C1 segment of cervical spinal cord (tissue), 14 donors: ENCODE measurements around the gene XPO6.

Source experiments
- DNase-seq, 14 donors: peaks; one replicate each; lab custom pipeline; 2025; lab: John Stamatoyannopoulos, UW

The XPO6 gene

DNA sequence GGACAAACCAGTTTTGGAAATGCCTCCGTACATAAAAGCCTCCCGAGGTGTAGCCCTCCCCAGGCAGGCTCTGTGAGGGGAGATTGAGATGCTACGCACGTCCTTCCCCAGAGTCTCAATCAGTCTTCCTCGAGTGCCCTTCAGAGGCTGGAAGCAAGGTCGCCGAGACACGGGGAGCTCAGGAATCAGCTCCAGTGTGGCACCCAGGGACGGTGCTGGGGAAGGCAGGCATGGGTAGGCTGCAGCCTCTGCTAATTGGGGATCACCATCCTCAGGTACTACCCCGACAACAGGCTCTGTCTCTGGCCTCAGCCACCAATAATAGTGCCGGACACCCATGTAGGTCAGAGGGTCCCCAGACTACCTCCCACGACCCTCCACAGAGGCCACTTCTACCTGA, 120.1 kb downstream of the XPO6 start:
- DNase-seq: no peak

DNA sequence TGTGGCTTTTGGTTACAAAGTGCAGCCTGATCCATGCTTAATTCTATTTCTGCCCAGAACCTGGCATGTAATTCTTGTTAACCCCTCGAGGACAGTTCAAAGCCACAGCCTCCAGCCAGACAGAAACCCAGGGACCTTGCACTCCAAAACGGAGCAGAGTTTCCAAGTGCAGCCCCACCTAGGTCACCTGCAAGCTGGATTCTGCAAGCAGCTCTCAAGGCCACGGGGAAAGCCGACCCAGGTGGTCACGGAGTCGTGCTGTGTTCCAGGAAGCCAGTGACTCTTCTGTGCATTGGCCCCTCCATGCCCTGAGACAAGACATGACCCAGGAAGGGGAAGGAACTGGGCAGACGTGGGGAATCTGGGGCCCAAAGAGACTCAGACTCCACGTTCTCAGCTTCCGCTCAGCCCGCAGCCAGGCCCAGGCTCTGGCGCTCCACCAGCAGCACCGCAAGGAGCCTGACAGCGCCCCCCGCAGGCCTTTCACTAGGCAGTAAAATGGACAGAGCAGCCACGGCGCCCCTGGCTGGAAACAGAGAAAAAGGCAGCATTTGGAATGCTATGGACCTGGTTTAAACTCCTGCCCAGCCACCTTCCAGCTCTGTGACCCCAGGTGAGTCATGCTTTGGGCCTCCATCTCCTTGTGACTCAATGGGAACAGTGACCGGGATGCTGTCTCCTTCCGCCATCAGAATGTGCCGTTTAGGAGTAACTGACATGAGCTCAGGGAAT, 121.0 kb downstream of the XPO6 start:
- no peak for DNase-seq

DNA sequence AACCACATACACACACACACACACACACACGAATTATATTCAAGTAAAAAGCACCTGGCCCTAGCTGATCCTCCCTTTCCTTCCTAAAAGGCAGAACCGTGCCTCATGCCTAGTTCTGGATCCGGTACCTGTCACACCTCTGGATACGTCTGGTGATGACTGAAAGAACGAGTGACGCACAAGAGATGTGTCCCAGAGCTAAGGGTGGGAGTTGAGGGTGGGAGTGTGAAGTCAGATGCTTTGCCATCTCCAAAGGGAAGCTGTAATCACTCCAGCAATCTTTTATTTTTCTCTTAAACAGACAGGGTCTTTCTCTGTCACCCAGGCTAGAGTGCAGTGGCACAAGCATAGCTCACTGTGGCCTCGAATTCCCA, 121.8 kb downstream of the XPO6 start:
- no peak for DNase-seq

DNA sequence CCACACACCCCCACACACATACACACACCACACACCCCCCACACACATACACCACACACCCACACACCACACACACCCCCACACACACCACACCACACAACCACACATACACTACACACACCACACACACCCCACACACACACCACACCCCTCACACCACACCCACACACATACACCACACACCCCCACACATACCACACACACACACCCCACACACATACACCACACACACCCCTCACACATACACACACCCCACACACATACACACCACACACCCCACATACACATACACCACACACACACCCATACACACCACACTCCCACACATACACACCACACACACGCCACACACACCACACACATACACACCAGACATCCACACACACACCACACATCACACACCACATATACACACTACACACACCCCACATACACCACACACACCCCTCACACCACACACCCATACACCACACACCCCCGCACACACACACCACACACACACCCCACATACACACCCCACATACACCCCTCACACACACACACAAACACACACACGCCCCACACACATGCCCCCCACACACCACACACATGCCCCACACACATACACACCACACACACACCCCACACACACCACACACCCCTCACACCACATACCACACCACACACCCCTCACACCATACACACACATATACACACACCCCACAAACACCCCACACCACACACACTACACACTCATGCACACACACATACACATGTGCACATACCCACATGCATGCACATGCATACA, 122.4 kb downstream of the XPO6 start:
- DNase-seq: no peak

DNA sequence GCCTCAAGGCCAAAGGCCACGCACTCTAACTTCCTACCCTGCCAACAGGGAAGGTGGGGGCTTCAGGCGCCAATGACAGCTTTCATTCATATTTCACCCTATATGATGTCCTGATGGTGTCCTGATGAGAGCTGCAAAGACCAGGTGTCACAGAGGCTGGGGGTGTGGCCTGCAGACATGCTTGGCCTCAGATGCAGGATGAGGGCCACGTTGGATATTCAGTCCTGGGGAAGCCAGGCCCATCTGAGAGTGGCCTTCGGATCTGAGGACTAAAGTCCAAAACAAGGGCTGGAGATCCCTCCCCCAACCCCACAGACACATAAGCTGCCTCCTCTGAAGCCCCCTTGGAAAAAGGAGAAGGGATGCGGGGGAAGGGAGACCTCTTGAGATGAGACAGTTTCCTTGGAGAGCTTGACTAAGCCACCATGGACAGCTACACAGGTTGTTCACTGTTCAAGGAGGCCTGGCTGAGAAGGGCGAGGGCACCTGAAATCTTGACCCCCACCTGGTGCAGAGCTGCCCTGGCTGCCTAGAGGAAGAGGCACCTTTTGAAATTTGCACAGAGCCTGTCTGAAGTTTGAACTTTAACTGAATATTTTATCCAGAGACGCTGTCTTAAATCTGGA, 124.0 kb downstream of the XPO6 start:
- DNase-seq: no peak

DNA sequence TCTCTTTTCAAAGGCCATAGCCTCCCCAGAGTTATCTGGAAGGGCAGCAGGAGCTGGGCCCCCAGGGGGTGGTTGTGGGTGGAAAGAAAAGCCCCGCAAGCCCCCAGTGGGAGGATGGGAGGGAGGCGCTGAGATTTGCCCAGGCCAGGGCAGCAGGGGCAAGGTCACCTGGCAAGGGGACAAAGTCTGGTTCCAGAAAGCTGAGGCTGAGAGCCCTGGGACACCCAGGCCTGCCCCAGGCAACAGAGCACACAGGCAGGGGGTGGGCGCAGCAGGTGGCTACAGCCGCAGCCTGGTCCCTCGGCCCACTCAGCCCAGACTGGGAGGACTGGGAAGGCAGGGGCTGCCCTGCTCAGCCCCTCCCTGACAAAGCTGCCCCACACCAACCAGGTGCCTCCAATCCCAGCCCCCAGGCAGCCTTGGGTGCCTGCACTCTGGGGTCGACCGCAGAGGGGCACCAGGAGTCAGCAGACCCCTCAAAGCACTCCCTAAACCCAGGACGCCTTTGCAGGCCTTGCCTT, 124.6 kb downstream of the XPO6 start:
- no peak for DNase-seq

DNA sequence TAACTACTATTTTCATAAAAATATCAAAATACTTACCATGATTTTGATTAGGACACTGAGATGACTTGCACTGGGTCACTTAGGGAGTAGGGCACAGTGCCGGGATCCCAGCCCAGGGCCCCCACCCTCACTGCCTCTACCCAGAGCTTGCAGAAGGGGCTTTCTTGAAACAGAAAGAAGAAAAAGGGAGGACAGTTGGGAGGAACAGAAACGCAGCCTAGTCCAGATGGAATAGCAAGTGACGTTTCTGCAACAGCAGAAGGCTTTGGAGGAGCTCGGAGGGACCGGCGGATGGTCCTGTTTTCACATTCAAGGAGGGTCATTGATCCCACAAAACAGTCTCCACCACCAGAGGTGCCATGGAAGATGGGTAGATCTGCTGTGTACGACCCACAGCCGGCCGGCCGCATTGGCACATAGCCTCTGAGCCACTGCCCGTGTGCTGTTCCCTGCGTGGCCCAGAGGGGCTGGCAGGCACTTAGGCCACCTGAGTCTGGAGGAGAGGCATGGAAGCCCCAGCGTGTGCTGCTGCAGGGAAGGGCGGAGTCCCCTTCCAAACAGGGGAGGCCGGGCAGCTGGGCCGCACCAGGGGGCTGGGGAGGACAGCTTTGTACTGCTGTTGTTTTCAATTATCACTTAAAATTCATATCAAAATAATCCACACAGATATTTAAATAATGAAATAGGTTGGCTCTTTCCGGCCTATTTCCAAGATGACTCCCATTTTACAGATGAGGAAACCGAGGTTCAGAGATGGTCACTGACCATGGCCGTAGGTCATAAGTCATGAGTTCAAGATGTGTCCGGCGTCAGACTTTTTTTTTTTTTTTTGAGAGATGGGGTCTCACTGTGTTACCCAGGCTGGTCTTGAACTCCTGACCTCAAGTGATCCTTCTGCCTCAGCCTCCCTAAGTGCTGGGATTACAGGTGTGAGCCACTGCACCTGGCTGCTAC, 125.3 kb downstream of the XPO6 start:
- DNase-seq: no peak

DNA sequence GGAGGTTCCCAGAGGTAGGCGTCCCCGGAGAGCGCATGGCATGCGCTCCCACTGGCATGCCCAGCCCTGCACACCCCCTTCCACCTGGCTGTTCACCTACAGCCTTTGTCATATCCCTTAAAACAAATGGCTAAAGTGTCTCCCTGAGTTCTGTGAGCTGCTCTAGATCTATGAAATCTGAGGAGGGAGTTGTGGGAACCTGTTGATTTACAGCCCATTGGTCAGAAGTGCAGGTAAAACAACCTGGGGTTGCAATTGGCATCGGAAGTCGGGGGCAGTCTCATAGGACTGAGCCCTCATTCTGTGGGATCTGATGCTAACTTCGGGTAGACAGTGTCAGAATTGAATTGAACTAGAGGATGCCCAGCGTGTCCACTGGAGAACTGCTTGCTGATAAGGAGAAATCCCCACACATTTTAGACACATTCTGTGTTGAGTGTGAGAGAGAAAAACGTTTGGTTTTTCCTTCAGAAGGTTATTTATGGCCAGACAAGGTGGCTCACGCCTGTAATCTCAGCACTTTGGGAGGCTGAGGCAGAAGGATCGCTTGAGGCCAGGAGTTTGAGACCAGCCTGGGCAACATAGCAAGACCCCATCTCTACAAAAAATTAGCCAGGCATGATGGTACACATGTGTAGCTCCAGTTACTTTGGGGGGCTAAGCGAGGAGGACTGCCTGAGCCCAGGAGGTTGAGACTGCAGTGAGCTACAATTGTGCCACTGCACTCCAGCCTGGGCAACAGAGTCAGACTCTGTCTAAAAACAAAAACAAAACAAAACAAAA, 126.2 kb downstream of the XPO6 start:
- no peak for DNase-seq

DNA sequence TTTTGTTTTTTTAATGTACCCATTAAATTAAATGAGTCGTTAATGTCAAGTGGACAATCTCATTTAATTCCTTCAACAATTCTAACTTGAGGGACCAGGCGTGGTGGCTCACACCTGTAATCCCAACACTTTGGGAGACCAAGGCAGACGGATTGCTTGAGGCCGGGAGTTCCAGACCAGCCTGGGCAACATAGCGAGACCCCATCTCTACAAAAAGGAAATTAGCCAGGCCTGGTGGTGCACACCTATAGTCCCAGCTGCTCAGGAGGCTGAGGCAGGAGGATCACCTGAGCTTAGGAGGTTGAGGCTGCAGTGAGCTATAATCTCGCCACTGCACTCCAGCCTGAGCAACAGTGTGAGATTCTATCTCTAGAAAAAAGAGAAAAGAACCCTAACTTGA, 127.6 kb downstream of the XPO6 start:
- DNase-seq: no peak

DNA sequence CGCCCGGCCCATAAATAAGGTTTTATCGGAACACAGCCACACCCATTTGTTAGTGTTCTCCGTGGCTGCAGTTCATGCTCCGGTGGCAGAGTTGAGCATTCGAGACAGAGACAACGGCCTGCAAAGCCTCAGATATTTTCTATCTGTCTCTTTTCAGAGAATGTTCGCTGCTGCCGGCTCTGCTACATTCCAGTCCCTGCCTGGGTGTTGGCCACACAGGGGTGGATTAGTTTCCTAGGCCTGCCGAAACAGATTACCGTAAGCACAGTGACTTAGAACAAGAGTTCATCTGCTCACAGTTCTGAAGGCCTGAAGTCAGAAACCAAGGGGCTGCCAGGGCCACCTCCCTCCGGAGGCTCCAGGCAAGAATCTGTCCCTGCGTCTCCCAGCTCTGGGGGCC, 129.1 kb downstream of the XPO6 start:
- no peak for DNase-seq

DNA sequence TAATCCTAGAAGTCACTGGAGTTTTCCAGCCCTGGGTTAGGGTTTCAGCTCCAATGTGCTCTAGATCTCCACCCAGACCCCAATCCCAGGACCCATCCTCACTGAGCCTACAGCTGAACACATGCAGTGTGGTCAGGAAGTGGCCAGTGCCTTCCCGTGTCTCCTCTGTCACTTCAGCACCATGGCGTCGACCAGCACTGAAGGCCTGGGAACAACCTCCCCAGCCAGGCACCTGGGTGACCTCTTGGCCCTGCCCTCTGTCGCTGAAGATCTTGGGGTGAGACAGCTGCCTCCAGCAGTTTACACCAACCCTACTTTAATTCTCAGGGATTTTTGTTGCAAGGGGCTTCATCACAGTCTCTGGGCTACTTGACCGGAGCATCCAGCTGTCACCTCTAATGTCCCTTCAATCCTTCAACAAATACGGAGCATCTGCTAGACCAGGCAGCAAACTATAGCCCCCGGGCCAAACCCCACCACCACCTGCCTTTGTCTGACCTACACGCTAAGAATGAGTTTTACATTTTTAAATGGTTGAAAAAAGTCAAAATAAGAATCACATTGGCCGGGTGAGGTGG, 130.3 kb downstream of the XPO6 start:
- DNase-seq: no peak

DNA sequence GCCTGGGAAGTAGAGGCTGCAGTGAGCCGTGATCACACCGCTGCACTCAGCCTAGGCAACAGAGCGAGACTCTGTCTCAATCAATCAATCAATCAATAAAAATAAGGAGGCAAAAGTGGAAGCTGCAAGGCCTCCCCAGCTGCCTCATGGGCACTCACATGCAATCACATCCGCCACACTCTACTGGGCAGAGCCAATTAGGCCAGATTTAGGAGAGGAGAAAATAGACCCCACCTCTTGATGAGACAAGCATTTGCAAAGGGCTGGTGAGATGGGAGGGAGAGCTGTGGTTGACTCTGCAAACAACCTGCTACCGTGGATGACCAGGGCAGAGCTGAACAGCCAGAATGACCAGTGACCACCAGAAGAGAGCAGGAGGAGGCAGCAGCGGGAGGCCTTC, 133.5 kb downstream of the XPO6 start:
- no peak for DNase-seq

DNA sequence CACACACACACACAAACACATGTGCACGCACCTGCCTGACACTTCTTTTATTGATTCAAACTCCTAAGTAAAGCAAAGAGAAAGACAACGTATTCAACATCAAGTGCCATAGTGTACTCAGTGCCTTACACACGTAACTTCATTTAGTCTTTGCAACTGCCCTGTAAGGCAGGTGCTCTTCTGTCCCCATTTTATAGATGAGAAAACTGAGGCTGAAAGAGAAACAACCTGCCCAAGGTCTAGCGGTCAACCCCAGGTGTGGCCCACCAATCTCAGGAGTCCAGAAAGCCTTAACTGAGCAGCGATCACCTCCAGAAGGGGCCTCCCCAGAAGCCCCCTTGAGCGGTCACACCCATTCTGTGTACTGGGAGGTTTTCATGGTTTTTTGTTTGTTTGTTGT, 137.9 kb downstream of the XPO6 start:
- no peak for DNase-seq

DNA sequence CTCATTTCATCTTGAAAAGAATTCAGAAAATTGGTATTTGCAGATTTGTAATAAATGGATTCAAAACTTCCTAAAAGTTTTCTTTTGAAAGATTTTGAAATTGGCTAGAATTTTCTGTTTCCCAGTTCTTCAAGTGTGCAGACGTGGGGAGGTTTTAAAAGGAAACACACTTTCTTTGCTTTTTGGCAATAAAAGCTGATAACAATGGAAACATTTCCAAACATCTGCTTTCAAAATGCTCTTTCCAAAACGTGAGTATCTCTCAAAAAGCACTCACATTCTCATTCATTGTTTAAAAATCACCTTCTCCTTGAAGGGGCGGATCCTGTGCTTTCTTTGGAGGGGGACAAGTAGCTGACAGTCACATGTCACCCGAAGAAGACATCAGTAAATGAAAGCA, 139.7 kb downstream of the XPO6 start:
- DNase-seq: no peak

DNA sequence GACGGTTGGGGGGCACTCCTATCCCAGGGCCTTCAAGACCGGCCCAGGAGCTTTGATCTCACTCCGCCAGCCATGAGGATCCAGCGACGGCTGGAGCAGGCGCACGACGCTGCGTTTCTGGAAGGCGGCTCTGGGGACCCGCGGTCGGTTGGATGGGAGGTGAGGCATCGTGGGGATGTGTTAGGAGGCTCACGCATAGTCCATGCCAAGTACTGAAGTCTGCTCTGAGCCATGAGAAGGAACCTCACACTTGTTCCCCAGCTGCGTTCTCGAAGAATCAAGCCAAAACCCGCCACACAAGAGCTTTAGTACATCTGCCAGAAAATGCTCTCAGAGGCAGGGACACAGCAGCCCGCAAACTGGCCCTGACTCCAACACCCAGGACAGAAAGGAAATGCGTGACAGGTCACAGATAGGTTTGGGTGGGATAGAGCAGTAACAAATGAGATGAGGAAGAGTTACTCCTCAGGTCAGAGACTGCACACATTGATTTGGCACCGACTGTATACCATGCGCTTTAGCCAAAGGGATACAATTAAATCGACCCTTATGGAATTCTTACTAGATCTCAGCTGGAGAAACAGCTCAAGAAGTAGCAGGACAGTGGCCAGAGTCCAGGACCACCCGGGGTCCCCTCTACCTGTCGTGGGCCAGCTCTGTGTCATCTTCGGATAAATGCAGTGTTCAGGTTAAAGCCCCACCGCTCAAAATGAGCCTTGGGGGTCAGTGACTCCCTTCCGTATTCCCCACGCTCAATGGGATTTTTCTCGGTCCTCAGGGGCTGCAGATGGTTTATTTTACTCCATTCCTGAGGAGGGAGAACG, 141.6 kb downstream of the XPO6 start:
- DNase-seq: no peak

DNA sequence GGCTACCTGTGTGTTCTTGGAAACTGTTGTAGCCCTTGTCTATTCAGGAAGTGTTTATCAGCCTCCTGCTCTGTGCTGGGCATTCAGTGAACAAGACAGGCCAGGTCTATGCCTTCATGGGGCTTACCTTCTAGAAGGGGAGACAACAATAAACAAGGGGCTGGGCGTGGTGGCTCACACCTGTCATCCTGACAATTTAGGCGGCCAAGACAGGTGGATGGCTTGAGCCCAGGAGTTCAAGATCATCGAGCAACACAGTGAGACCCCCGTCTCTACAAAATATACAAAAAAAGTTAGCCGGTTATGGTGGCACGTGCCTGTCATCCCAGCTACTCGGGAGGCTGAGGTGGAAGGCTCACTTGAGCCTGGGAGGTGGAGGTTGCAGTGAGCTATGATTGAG, 142.8 kb downstream of the XPO6 start:
- DNase-seq: no peak

DNA sequence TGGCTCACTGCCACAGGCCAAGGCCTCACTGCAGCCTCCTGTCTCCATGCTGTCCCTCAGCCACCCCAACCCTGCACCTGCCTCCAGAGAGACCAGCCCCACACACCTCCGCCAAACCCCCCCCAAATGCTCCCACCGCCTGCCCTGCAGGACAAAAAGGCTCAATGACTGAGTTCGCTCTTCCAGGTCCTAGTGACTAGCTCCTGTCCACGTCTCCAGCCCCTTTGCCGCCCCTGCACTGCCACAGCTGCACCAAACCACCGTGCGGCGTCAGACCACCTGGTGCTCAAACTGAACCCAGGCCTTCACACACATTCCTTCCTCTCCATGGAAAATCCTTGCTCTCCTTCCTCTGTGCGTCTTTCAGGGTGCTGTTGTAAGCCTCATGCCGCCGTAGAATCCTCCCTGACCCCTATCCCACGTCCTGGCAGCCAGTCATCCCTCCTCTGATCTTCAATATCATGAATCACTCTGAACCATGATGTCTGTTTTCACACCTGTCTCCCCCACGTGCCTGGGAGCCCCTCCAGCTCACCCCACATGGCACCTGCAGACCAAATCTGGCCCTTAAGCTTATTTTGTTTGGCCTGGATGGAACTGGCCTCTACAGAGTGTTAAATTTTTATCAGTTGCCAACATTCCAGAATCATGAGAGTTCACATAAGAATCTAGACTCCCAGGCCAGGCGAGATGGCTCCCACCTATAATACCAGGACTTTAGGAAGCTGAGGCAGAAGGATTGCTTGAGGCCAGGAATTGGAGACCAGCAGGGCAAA, 144.0 kb downstream of the XPO6 start:
- no peak for DNase-seq

DNA sequence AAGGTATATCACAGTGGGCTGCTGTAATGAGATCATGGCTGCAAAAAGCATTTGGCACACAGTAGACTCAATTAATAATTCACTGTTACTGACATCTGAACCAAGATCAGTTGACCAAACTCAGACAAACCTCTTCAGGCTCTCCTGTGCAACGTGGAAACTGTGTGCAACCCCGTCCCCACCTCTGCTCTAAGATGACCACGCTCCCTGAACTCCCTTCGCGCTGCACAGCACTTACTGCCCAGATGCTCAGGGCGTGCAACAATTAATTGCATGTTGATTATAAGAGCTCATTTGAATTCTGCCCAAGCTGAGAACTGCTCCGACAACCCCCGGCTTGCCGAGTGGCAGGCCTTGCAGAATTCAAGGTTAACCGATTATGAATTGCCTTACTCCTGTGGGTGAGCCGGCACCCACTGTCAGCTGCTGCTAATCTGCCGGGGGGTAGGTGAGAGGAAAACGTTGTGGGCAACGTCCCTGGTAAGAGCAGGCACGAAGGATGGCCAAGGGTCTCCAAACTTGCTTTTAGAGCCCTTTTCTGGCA, 147.0 kb downstream of the XPO6 start:
- DNase-seq: no peak
